ENCODE data around the gene HS3ST5. TPM values are rescaled to one million over a fixed set of nuclear protein-coding genes. Genes with fewer than 3 reads are reported as not detected.

Gene HS3ST5
- total RNA-seq, 1 experiment from 2014 or later, result not detected

GRCh38 chr6:114100215-114100994, 242.4 kb downstream of the HS3ST5 start:
- Histone ChIP-seq H3K4me3 (replicated peaks in 1 of 2; ENCODE audit: low read depth in 1 of 2, low read length in 2 of 2) (no peak overlapping the region), H3K27me3 (ENCODE audit: insufficient read depth, low read length) (no peaks in the 10 kb centered on the region), H3K36me3 (ENCODE audit: control insufficient read depth in 1 of 2, insufficient read depth in 2 of 2, low read length in 2 of 2) (no peaks in the 10 kb centered on the region), H3K9me2 (ENCODE audit: insufficient read depth) (no peaks in the 10 kb centered on the region), H3K79me2 (ENCODE audit: insufficient read depth, low read length) (no peaks in the 10 kb centered on the region), H3K27ac (ENCODE audit: low read depth, low read length) (no peak overlapping the region), H3K9me3 (ENCODE audit: control insufficient read depth in 1 of 2, insufficient read depth in 1 of 2, low read depth in 1 of 2, low read length in 2 of 2) (no peaks in the 10 kb centered on the region), H3K4me1 (ENCODE audit: control insufficient read depth in 1 of 2, insufficient read depth in 2 of 2, low read length in 2 of 2) (no peaks in the 10 kb centered on the region), H3K4me2 (ENCODE audit: low read length) (no peak overlapping the region), H2AFZ (ENCODE audit: low read depth, low read length, poor library complexity, severe bottlenecking) (no peak overlapping the region), H4K20me1 (ENCODE audit: insufficient read depth) (no peaks in the 10 kb centered on the region), H3K9ac (ENCODE audit: low read length) (no peak overlapping the region)
- BruUV-seq (replicated peaks), result no TSS peak
- DNase-seq (ENCODE audit: low read depth, low spot score) (no peak), ATAC-seq (no peak)
- ChIA-PET RAD21 (ENCODE audit: low non-redundant PET in 1 of 2, low total read pairs in 2 of 2, uncharacterized antibody in 2 of 2, unreplicated experiment in 2 of 2) (no interaction called here), POLR2A (no interaction called here), CTCF (interaction anchor here (2.3 kb wide), 1 partner anchor 8 kb away, joined by 17 read pairs; no protein-coding TSS in a partner anchor)
- TF ChIP-seq POLR2A (IDR thresholded peaks at IDR 0.05; ENCODE audit: borderline replicate concordance, extremely low read depth, insufficient read depth, insufficient read length) (no peak), RAD21 (IDR thresholded peaks at IDR 0.05; ENCODE audit: low read depth) (no peak), ZNF274 (IDR thresholded peaks at IDR 0.05; ENCODE audit: low read depth, low read length) (no peak), ELF1 (IDR thresholded peaks at IDR 0.05; ENCODE audit: borderline replicate concordance, low read depth) (no peak), SIN3A (IDR thresholded peaks at IDR 0.05; ENCODE audit: low read depth) (no peak), SP1 (IDR thresholded peaks at IDR 0.05; ENCODE audit: low read depth) (no peak), YY1 (IDR thresholded peaks at IDR 0.05; ENCODE audit: extremely low read depth, insufficient replicate concordance, low read depth, low read length) (no peak), EZH2 (IDR thresholded peaks at IDR 0.05) (no peak), EZH2phosphoT487 (IDR thresholded peaks at IDR 0.05; ENCODE audit: borderline replicate concordance) (no peak), MAX (IDR thresholded peaks at IDR 0.05) (no peak), ZFX (IDR thresholded peaks at IDR 0.05) (no peak), CBX3 (IDR thresholded peaks at IDR 0.05; ENCODE audit: low read depth) (no peak), SRF (IDR thresholded peaks at IDR 0.05; ENCODE audit: low read depth) (no peak), CEBPB (IDR thresholded peaks at IDR 0.05; ENCODE audit: low read depth) (no peak), JUND (IDR thresholded peaks at IDR 0.05) (no peak)
- TF ChIP-seq, protein P1, sequence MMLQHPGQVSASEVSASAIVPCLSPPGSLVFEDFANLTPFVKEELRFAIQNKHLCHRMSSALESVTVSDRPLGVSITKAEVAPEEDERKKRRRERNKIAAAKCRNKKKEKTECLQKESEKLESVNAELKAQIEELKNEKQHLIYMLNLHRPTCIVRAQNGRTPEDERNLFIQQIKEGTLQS (IDR thresholded peaks at IDR 0.05), result no peak
- TF ChIP-seq, protein P2, sequence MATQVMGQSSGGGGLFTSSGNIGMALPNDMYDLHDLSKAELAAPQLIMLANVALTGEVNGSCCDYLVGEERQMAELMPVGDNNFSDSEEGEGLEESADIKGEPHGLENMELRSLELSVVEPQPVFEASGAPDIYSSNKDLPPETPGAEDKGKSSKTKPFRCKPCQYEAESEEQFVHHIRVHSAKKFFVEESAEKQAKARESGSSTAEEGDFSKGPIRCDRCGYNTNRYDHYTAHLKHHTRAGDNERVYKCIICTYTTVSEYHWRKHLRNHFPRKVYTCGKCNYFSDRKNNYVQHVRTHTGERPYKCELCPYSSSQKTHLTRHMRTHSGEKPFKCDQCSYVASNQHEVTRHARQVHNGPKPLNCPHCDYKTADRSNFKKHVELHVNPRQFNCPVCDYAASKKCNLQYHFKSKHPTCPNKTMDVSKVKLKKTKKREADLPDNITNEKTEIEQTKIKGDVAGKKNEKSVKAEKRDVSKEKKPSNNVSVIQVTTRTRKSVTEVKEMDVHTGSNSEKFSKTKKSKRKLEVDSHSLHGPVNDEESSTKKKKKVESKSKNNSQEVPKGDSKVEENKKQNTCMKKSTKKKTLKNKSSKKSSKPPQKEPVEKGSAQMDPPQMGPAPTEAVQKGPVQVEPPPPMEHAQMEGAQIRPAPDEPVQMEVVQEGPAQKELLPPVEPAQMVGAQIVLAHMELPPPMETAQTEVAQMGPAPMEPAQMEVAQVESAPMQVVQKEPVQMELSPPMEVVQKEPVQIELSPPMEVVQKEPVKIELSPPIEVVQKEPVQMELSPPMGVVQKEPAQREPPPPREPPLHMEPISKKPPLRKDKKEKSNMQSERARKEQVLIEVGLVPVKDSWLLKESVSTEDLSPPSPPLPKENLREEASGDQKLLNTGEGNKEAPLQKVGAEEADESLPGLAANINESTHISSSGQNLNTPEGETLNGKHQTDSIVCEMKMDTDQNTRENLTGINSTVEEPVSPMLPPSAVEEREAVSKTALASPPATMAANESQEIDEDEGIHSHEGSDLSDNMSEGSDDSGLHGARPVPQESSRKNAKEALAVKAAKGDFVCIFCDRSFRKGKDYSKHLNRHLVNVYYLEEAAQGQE (IDR thresholded peaks at IDR 0.05; ENCODE audit: low read depth), result no peak
- intact Hi-C loops (cut with micrococcal nuclease), result no loop called here

Measured in HCT116 (cell line).